ENCODE measurements around the gene SENP2.
"Not testable (repeated sequence)": the region's sequence is repeated elsewhere in the genome, so short reads cannot be mapped to it uniquely, and the experiment has no call there.

SENP2 gene

DNA sequence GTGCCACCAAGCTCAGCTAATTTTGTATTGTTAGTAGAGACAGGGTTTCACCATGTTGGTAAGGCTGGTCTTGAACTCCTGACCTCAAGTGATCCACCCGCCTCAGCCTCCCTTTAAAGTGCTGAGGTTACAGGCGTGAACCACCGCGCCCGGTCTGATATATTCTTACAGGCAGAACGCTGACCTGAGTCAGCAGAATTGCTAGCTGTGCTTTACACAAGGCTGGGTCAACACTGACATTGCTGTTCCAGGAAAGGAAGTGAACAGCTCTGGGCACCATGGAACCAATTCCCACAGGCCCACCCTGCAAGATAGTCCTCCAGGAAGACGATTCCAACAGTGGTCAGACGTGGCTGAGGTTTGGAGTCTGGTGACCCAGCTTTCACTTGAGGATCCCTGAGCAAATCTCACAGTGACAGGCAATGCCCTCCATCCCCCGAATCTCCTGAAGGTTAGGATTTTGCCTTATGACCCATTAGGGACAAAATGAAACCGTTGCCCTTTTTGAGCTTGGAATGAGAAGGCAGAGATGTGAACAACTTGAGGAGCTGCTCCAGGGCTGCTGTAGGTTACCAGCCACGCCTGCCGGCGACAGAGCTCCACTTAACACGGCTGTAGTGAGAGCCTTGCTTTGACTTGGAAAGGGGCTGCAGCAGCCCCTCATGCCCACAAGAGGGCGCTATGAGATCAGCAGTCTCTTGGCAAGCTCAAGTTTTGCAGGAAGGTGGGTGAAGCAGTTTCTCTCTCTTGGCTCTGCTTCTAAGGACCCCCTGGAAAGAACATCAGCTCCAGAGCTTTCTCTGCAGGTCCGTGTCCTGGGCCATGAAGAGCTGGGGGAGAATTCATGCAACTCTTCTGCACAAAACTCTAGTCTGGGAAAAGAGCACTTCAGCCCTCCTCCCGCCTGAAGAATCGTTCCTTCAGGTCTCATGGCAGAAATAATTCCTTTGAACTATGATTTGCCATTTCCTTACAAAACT is 74.1 kb downstream of the SENP2 start:
- peak; percentile 65 to 91 (median 83) for DNase-seq
- intact Hi-C loops (cut with DNase I): loop anchor here (5.0 kb wide), 1 partner anchor 107 kb away; no protein-coding TSS in a partner anchor

DNA sequence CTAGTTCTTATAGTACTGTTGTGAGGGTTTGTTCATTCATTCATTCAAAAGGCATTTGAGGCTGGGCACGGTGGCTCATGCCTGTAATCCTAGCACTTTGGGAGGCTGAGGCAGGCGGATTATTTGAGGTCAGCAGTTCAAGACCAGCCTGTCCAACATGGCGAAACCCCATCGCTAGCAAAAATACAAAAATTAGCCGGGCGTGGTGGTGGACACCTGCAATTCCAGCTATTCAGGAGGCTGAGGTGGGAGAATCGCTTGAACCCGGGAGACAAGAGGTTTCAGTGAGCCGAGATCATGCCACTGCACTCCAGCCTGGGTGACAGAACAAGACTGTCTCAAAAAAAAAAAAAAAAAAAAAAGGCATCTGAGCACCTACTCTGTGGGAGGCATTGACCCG is 75.2 kb downstream of the SENP2 start:
- intact Hi-C loops (cut with DNase I): loop anchor here (5.0 kb wide), 1 partner anchor 106 kb away; no protein-coding TSS in a partner anchor
- not testable (repeated sequence) for DNase-seq

DNA sequence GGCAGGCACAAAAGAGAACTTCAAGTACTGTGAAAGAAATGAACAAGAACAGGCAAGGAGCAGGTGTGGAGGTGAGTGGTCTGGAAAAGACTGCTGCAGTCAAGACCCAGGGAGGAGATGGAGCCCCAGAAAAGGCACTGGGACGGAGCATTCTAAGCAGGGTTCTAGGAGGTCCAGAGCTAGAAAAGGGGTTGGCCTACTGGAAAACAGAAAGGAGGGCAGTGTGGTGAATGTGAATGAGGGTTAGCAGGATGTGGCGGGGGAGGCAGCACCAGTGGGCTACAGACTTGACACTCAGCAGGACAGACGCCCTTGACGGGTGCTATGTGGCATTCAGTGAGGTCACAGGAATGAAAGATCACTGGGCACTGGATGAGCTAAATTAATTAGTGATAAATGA is 75.7 kb downstream of the SENP2 start:
- DNase-seq: no peak
- intact Hi-C loops (cut with DNase I): loop anchor here (5.0 kb wide), 1 partner anchor 106 kb away; no protein-coding TSS in a partner anchor

DNA sequence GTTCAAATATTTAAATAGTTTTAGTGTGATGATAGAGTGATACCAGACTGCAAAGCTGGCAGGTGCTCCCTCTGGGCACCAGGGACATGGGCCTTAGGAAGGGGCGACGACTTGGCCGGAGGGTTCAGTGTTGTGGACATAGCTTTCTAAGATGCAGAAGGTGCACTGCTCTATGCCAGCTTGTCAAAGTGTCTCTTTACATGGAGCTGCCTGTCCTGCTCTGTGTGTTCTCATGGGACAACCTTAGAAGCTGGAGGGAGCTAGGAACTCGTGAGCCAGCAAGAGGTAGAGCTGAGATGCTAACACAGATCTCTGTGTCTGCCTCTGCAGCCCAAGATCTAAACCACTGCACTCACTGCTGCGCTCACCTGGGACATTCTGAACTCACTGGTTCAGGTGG is 77.8 kb downstream of the SENP2 start:
- intact Hi-C loops (cut with DNase I): loop anchor here (5.0 kb wide), 1 partner anchor 103 kb away; no protein-coding TSS in a partner anchor
- no peak for DNase-seq

DNA sequence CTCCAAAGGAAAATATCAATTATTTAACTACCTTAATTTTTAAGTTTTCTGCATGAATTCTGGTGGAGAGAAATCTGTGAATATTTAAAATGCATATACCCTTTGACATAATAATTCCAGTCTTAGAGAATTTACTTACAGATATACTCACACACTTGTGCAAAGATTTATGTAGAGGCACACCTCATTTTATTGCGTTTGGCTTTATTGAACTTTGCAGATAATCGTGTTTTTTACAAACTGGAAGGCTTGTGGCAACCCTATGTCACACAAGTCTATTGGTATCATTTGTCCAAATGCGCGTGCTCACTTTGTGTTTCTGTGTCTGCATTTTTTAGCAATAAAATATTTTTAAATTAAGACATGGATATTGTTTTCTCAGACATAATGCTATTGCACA is 81.5 kb downstream of the SENP2 start:
- intact Hi-C loops (cut with DNase I): no loop called here
- no peak for DNase-seq

DNA sequence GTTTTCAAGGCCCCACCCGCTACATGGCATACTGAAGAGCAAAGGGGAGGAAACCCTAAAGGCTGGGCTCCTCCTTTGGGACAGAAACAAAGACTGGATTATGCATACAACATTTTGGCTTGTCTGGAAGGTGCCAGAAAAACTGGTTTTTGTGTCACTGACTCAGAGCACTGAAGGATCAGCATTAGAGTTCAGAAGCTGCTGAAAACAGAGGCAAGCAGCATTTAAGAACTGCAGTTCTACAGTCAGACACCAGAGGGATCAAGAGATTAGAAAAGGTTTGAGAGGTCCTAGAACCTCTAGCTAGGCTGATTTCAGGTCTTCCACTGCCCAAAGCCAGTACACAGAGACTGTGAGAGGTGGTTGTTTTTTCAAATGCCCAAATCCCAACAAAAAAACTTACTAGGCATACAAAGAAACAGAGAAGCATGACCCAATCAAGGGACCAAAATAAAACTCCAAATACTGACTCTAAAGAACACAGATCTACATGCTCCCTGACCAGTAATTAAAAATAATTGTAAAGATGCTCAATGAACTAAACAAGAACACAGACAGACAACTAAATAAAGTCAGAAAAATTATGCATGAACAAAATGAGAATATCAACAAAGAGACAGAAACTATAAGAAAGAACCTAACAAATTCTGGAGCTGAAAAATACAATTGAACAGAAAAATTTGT is 91.2 kb downstream of the SENP2 start:
- intact Hi-C loops (cut with DNase I): no loop called here
- peak in 2 of 42 donors; percentile 11 to 28 for DNase-seq

DNA sequence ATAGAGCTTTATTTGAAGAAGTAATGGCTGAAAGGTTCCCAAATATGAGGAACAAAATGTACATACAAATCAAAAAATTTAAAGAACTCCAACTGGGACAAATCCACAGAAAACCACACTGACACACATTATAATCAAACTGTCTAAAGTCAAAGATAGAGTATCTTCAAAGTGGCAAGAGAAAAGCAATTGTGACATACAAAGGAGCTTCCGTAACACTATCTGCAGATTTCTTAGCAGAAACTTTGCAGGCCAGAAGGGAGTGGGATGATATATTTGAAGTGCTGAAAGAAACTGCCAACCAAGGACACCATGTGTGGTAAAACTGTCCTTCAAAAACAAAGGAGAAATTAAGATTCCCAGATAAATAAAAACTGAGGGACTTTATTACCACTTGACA is 91.9 kb downstream of the SENP2 start:
- no peak for DNase-seq
- intact Hi-C loops (cut with DNase I): no loop called here

DNA sequence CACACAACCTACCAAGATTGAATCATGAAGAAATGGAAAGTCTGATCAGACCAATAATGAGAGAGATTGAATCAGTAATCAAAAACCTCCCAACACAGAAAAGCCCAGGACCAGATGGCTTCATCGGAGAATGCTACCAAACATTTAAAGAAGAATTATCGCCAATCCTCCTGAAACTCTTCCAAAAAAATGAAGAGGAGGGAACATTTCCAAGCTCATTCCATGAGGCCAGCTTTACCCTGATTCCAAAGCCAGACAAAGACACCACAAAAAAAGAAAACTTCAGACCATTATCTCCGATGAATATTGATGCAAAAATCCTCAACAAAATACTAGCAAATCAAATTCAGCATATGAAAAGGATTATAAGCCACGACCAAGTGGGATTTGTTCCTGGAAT is 94.1 kb downstream of the SENP2 start:
- intact Hi-C loops (cut with DNase I): no loop called here
- no peak for DNase-seq
